NCI-H2227 (cell line): ENCODE results near the gene DENND1C.

Source experiments
- DNase-seq: peaks from one replicate; lab custom pipeline; 2025; ENCODE audit not compliant: unreplicated experiment; lab: John Stamatoyannopoulos, UW

Gene DENND1C, protein sequence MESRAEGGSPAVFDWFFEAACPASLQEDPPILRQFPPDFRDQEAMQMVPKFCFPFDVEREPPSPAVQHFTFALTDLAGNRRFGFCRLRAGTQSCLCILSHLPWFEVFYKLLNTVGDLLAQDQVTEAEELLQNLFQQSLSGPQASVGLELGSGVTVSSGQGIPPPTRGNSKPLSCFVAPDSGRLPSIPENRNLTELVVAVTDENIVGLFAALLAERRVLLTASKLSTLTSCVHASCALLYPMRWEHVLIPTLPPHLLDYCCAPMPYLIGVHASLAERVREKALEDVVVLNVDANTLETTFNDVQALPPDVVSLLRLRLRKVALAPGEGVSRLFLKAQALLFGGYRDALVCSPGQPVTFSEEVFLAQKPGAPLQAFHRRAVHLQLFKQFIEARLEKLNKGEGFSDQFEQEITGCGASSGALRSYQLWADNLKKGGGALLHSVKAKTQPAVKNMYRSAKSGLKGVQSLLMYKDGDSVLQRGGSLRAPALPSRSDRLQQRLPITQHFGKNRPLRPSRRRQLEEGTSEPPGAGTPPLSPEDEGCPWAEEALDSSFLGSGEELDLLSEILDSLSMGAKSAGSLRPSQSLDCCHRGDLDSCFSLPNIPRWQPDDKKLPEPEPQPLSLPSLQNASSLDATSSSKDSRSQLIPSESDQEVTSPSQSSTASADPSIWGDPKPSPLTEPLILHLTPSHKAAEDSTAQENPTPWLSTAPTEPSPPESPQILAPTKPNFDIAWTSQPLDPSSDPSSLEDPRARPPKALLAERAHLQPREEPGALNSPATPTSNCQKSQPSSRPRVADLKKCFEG

DNA sequence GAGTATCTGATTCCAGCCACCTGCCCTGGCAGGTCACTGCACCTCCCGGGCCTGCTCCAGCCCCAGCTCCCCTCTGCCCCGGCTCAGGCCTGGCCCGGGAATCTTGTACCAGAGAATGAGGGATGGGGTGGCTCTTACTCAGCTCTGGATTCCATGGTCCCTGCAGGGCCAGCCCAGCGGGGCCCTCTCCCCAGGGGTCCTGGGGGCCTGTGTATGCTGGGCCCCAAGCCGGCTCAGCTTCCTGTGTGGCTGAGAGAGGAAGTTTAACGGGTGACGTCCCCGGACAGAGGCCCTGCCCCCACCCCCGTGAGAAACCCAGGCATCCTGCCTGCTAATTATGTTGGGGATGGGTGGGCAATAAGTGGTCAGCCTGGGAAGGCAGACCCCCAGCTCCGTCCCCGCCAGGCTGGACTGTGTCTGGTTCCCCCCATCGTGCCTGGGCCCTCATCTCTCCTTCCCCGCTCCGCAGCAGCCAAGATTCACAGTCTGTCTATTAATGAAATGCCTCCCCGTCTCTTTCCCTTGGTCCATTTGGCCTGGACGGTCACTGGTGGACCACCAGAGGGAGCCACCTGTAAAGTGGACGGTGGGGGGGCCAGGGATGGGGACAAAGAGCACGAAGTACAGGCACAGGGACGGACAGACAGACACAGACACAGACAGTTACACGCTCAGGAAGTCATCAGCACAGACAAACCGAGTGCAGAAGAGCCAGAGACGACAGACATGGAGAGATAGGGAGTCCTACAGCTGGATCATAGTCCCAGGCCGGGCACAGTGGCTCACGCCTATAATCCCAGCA lies at the start of gene DENND1C:
DENND1C (minus strand) TSS at position 247 of the 802 bp plus-strand sequence; CDS start at position 155, 92 bp downstream.
- no peak for DNase-seq

DNA sequence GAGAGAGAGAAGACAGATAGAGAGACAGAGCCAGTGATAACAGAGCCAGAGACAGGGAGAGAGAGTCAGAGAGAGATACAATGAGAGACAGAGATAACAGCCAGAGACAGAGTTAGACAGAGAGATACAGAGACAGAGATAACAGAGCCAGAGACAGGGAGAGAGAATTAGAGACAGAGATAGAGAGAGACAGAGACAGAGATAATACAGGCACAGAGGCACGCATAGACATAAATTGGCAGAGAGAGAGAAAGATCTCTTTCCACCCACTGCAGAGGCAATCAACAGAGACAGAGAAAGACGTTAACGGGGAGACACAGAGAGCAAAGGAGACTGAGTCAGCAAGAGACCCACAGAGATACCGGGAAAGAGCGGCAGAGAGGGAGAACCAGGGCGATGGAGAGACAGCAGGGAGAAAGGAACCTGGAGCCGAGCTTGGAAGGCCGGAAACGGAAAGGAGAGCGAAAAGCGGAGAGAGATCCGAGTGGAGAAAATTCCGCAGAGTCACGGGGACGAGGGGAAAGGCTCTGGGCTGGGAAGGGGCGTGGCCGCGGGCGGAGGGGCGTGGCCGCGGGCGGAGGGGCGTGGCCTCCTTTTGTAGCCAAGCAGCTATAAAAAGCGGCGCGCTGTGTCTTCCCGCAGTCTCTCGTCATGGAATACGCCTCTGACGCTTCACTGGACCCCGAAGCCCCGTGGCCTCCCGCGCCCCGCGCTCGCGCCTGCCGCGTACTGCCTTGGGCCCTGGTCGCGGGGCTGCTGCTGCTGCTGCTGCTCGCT lies 49.0 kb upstream of the DENND1C start, which contains the start of gene TNFSF9:
TNFSF9 (plus strand) TSS at position 641 of the 777 bp plus-strand sequence; CDS start at position 652, 11 bp downstream.
- DNase-seq, result peak; percentile 69

DNA sequence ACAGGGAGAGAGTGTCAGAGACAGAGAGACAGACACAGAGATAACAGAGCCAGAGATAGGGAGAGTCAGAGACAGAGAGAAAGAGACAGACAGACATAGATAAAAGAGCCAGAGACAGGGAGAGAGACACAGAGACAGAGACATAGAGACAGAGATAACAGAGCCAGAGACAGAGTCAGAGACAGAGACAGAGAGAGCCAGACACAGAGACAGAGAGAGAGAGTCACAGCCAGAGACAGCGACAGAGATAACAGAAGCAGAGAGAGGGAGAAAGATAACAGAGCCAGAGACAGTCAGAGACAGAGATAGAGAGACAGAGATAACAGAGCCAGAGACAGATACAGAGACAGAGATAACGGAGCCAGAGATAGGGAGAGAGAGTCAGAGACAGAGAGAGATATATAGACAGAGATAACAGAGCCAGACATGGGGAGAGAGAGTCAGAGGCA lies 48.4 kb upstream of the DENND1C start:
- DNase-seq, result no peak

DNA sequence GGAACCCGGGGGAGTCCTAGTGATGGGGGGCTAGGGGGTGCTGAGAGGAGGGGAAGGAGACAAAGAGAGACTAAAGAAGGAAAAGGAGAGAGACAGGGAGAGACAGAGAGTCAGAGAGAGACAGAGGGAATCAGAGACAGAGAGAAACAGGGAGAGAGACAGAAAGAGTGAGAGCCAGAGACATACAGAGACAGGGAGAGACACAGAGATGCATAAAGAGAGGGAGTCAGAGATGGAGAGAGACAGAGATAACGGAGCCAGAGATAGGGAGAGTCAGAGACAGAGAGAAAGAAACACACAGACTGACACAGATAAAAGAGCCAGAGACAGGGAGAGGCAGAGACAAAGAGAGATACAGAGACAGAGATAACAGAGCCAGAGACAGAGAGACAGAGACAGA lies 47.8 kb upstream of the DENND1C start:
- DNase-seq, result no peak

DNA sequence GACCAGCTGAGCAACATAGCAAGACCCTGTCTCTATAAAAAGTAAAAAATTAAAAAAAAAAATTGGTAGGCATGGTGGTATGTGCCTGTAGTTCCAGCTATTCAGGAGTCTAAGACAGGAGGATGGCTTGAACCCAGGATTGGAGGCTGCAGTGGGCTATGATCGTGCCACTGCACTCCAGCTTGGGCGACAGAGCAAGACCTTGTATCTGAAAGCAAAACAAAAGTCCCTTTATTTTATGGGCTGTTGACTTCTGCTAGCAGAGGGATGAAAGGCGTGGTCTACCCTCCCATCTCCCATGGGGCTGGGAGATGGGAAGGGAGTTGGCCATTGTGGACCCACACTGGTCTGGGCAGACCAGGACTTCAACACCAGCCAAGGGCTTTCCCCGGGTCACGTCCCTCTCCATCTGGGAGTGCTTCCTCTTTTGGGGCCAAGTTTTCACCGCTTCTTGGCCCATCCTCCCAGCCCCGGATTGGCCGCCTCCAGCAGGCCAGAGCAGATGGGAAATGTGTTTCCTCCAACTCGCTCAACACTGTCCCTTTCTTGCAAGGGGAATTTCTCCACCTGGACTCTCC lies 47.0 kb upstream of the DENND1C start:
- DNase-seq, result no peak

DNA sequence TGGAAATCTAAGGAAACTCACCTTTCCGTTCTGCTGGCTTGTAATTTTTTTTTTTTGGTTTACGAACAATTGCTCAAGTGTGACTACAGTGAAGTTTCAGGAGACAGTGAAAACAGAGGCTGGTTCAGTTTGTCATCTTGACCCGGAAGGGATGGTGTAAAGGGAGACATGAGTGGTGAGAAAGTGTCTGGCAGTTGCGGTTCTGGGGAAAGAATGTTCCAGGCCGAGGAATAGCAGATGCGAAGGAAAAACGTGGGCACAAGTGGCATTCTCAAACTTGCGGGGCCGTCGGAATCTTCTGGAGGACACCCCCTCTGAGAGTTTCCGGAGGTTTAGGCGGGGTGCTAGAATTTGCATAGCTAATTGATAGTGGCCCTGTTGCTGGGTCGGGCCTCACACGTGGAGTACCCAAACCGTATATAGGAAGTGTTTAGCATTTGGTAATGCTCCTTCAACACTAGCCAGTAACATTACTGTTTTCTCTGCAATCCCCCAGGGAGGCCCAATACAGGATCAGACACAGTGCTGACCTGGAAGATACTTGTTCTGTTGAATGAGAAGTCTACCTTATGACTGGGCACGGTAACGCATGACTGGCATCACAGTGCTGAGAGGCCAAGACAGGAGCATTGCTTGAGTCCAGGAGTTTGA lies 46.4 kb upstream of the DENND1C start:
- no peak for DNase-seq

DNA sequence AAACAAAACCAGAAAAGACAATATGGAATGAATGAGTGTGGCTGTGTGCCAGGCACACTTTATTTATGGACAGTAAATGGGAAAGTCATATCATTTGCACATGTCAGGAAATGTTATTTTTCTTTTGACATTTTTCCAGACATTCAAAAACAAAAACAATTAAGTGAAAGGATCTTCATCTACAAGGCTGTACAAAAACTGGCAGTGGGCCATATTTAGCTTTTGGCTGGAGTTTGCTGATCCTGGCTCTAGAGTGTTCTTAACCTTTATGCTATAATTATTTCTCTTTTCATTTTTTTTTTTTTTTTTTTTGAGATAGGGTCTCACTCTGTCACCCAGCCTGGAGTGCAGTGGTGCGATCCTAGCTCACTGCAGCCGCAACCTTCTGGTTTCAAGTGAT lies 42.7 kb upstream of the DENND1C start:
- DNase-seq, result no peak

DNA sequence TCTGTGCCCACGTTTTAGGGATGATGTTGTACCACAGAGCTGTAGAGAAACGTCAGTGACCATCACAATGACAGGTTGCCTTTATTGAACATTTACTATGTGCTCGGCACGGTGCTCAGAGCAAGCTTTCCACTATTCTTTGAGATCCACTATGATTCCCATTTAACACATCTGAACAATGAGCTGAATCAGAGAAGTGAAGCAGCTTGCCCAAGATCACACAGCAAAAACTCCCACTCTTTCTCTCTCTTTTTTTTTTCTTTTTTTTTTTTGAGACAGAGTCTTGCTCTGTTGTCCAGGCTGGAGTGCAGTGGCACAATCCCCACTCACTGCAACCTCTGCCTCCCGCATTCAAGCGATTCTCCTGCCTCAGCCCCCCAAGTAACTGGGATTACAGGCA lies 41.1 kb upstream of the DENND1C start:
- DNase-seq, result no peak

DNA sequence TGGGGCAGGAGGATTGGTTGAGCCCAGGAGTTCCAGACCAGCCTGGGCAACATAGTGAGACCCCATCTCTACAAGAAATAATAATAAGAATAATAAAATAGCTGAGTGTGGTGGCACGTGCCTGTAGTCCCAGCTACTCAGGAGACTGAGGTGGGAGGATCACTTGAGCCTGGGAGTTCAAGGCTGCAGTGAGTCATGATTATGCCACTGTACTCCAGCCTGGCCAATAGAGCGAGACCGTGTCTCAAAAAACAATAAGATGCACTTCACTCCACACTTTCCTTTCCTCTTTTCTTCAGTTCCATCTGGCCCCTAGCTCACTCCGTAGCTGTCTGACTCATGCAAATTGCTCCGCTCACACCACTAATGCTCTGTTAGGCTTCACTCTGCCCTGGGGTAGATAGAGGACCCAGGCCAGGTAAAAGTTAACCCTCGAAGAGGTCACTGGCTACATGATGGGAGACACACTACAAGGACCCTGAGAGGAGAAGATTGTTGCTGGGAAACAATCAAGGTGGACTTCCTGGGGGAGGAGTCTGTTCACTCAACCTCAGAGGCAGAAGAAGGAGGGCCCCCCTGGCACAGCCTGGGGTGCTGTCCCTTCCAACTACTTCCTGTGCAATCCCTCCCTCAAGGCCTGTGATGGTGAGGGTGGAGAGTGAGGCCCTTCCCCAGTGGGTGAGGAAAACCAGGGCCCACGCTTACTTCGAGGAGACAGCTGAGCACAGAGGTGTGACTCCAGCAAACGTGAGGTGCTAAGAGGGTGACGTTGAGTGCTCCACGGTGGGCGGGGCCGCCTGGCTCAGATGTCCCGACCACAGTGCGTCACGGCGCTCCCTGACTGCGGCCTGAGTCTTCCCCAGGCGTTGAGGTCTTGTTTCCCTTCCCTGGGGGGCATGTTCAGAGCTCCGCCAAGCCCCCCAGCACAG lies 40.4 kb upstream of the DENND1C start:
- no peak for DNase-seq

DNA sequence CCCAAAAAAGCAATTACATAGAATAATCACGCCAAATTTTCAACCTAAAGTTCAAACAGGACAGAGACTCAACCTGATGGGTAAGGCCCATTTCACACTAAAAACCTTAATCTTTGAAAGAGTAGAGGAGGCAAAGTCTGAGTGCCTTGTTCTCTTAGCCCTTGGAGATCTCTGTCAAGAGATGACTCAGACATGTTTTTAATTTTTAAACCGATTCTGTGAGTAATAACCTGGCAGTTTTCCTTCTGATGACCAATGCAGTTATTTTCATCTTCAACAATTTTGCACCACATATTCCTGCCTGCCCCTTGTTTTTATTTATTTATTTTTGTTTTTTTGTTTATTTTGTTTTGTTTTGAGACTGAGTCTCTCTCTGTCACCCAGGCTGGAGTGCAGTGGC lies 37.7 kb upstream of the DENND1C start:
- DNase-seq, result no peak

DNA sequence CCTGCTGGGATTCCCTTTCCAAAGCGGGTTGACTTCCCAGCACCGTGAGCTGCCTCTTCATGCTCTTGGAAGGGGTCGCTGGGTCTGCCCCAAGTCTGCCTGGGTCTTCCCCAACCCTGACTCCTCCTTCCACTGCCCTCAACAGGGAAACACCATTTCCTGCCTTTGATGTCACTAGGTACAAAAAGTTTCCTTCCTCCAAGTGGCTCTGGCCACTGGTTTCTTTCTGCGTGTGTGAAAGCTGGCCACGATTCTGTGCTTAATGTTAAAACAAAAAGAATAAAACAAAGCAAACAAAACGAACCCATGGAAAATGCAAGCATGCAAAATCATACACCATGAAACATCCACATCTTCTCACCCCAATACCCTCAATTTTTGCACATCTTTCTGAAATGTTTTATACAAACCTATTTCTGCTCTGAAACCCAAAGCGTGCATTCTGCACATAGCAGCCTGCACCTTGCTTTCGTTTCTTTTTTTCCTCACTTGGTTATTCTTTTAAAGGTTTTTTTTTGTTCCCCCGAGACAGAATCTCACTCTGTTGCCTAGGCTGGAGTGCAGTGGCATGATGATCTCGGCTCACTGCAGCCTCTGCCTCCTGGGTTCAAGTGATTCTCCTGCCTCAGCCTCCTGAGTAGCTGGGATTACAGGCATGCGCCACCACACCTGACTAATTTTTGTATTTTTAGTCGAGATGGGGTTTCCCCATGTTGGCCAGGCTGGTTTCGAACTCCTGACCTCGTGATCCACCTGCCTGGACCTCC lies 36.7 kb upstream of the DENND1C start:
- no peak for DNase-seq

DNA sequence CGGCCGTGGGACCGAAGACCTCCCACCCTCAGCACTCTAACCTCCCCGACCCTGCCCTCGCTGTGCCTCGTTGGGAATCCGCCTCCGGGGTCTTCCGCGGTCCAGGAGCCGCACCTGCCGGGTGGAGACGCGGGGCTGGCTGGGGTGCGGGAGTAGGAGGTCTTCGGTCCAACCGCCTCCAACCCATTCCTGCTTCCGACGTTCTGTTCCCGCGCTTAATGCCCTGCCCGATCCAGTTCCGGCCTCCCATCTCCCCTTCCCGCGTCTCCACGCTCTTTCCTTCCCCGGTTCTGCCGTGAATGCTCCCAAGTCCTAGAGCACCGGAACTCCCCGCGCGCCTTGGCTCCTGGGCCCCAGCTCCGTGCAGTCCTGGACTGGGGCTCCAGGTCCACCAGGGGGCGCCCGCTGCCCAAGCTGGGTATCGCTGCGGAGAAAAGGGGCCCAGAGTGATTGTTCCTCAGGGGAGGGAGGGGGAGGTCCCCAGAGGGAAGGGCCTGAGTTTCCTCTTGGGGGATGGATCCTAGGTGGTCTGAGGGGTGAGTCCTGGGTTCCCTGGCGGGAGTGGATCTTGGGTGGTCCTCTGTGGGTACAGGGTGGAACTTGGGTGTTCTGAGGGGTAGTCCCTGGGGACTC lies 35.2 kb upstream of the DENND1C start:
- peak; percentile 90 for DNase-seq

DNA sequence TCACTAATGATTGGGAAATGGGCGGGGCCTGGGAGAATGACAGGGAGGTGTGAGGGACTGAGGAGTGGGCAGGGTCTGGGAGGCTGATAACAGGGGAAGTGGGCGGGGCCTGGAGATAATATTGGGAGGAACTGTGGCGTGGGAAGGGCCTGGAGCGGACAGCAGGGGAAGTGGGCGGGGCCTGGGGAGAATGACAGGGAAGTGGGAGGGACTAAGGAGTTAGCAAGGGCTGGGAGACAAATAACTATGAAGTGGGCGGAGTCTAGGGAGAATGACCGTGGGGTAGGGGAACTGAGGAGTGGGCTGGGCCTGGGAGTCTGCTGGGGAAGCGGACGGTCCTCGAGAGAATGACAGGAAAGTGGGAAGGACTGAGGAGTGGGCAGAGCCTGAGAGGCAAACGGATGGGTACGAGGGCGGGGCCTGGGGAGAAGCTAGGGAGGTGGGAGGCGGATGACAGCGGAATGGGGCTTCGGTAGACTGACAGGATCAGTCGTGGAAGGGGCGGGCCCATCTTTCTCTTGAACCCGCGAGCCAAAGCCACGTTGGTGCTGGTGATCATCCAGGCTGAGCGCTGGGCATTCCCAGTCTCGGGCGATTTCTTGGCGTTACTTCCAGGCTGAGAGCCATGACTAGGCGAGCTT lies 34.6 kb upstream of the DENND1C start:
- peak; percentile 90 for DNase-seq

DNA sequence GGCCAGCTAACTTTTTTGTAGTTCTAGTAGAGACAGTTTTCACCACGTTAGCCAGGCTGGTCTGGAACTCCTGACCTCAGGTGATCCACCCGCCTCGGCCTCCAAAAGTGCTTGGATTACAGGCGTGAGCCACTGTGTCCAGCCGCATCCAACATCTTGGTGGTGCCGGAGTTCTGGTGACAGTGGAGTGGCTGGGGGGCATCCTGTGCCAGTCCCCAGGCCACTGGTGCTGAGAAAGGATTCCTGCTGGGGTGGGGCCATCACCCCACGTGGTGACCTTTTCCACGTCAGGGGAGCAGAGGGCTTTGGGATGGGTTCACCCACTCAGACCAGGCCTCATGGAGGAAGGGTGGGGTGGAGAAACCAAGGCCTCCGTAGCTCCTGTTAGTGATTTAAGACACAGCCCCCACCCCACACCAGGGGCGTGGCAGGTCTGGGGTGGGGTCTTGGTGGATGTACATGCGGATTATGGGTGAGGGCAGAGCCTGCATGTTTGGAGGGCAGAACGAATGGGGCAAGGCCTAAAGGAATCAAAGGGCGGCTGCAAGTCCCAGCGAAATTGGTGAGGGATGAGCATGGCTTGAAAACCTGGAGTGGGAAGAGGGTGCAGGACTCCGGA lies 33.4 kb upstream of the DENND1C start:
- DNase-seq, result no peak

DNA sequence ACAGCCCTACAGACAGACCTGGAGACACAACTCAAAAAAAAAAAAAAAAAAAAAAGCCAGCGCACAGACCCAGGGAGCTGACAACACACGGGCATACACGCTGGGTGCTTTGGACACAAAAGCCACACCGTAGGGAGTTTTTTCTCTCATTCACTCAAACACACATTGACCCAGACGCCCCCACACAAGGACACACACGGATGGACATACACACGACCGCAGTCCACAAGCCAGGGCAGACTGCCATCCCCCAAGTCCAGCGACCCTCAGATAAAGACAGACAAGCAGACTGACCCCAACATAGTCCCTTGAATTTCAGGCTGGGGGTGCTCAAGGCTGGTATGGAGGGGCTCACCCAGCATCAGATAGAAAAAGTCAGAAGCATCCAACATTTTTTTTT lies 32.5 kb upstream of the DENND1C start:
- no peak for DNase-seq

DNA sequence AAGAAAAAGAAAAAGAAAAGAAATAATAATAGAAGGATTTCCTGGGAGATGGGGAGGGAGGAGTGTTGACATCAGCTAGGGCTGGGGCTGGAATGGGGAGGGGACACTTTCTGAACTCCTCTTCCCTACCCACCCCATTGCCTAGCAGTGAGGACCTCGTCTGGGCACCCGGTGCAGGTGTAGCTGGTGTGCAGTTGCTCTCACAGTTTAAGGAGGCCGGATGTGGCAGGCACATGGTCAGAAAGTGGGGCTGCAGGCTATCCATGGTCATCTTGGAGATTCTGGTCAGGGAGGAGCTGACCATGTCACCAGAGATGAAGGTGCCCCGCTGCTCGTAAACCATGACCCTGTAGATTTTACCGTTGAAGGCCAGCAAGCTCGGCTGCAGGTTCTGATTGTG lies 29.0 kb upstream of the DENND1C start:
- DNase-seq, result no peak
